HG03159 (cell line): ENCODE measurements around the gene SMAD7.

Source experiments
- ATAC-seq: cut with Tn5 transposase; IDR thresholded peaks from one replicate; pipeline ENCODE4 v1.9.1; 2021; ENCODE audit warnings: mild to moderate bottlenecking, moderate library complexity; ENCODE audit not compliant: unreplicated experiment

SMAD7 gene

GRCh38 chr18:48932822-48933510, 17.8 kb downstream of the SMAD7 start:
- no peak for ATAC-seq

GRCh38 chr18:48932462-48932818, 18.3 kb downstream of the SMAD7 start:
- ATAC-seq: no peak

DNA sequence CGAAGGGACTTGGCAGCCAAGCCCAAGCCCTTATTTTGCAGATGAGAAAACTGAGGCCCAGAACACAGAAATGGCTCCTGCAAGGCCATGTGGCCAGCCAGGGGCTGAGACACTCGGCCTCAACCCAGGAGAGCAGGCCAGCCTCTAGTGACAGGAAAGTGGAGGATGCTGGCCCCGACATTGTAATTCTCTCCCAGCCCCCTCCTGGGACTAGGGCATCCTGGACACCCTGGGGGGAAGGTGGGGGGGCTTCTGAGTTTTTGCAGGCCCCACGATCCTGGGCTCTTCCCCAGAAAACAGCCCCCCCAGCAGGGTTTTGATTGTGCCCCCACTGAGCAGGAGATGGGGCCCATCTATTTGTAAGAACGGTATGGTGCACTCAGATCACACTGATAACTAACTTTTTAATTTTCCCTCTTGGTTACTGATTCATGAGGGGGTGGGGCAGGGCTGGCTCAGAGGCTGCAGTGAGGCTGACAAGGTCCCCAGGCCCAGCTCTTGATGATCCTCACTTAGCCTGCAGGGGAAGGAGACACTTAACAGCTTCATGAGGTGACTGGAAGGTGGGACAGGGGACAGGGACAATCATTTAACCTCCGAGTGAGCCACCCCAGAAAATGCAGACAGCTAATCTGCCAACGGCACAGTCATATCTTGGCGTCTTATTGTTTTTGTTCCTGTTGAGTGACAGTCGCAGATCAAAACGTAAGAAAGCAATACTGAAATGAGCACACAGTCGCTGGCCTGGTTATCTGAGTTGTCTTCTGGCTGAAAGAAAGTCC, 18.9 kb downstream of the SMAD7 start:
- ATAC-seq: peak; percentile 37

DNA sequence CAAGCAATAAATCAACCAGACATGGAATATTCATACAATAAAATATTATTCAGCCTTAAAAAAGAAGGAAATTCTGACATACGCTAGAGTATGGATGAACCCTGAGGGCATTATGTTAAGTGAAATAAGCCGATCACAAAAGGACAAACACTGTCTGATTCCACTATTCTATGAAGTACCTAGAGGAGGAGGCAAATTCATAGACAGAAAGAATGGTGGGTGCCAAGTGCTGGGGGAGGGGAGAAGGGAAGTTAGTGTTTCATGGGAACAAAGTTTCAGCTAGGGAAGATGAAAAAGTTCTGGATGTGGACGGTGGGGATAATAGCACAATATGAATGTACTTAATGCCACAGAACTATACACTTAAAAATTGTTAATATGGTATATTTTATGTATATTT, 19.8 kb downstream of the SMAD7 start:
- no peak for ATAC-seq

DNA sequence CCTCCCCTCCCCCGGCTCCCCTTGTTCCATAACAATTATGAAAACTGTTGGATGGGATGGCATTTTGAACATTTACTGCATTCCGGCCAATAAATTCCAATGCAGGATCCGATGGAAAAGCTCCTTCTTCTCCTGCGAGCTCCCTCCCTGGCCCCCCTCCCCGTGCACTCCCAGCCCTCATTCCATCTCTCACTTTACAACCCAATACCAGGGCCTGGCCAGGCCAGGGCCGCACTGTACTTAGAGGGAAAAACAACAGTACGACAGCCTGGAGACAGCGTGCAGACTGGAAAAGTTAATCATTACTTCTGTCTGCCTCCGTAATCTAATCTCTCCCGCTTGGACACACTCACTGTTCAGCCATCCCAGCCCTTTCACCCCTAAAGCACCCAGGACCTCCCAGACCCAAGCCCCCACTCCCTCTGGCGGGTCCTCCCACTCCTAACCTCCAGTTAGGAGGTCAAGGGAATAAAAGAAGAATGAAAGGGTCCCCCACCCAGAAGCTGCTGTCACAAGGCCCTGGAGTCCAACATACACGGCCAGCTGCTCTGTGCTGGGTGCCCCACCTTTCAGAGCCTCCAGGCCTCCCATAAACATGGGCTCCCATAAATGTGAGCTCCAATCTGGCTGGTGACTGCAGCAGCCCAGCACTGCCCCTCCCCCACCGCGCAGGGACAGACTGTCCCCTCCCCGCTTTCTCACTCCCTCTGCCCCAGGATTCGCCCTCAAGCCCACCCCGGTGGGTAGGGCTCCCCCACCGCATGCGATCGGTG, 20.6 kb downstream of the SMAD7 start:
- no peak for ATAC-seq

DNA sequence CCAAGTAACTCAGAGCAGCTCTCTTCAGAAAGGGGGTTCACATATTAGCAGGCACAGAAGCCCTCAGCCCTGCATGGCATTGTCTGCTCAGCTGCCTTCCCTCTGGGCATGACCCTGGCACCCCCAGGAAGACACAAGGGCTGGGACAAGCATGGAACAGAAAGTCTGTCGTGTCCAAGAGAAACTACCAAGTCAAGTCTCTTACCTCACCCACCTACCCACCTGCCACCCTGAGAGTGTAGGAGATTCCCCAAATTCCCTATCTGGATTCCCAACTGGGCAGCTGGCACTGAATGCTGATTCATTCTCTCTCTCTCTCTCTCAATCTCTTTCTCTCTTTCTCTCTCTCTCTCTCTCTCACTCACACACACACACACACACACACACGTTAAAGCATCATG, 21.6 kb downstream of the SMAD7 start:
- no peak for ATAC-seq

DNA sequence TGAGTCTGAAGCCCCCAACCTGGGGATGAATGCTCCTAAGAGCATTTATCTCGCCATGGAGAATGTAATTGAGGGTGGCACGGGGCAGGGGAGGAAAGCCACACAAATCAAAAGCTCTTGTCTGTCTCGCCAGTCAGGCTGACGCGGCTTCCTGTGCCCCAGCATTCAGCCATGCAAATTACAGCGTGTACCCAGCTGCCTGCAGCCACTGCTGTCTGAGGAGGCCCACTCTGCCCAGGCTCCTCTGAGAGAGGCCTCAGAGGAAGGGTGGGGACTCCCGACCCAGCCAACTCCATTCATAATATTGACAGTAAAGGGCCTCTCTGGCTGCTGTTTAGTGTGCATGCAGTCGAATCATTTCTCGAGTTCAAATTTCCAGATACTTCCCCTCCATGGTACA, 22.0 kb downstream of the SMAD7 start:
- ATAC-seq: peak; percentile 78

DNA sequence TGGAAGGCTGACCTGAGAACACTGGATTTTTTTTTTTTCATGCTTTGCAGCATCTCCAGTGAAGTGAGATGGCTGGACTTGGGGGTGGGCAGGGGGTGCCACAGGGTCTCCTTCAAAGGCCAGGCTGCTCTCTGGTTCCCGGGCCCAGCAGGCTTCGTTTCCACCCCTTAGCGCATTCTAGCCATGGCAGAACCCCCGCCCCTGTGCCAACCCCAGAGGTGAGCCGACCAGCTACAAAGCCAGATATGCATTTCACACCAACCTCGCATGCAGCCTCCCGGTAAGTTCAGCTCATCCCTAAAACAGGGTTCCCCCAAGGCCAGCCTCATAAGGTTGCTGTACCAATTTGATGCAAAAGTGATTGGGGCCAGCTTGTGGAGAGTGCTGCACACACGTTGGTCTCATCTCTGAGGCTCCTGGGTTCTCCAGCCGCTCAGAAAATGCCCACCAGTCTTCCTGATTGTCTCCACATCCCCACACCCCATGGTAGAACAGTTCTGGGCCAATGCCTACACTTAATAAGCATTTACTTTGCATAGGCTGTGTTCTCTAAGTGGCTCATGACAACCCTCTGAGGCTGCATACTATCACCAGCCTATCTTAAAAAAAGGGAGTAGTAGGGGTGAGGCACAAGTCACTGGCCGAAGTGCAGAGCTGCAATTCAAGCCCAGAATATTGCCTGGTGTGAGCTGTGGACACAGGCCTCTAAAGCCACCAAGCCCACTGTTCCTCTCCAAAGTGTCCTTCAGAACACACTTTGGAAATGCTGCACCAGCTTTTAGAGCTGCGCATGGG, 23.3 kb downstream of the SMAD7 start:
- ATAC-seq: no peak

DNA sequence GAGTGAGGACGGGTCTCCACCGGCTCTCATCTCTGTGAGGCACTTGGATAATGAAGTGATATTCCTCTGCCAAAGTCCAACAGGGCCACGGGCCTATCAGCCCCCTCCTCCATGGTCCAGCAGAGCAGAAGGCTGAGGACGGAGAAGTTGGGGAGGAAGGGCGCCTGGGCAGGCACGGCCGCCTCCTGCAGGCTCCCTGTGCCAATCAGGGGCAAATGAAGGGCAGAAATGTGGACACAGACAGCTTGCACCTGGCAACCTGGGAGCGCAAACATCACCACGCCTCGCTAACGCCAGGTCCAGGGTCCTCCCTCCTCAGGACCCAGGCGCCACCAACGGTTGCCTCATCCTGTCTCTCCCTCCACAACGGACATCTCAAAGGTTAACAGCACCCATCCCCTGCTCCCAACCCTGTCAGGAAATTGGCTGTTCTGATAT, 24.3 kb downstream of the SMAD7 start:
- ATAC-seq: no peak

GRCh38 chr18:48925491-48925780, 25.3 kb downstream of the SMAD7 start:
- no peak for ATAC-seq

DNA sequence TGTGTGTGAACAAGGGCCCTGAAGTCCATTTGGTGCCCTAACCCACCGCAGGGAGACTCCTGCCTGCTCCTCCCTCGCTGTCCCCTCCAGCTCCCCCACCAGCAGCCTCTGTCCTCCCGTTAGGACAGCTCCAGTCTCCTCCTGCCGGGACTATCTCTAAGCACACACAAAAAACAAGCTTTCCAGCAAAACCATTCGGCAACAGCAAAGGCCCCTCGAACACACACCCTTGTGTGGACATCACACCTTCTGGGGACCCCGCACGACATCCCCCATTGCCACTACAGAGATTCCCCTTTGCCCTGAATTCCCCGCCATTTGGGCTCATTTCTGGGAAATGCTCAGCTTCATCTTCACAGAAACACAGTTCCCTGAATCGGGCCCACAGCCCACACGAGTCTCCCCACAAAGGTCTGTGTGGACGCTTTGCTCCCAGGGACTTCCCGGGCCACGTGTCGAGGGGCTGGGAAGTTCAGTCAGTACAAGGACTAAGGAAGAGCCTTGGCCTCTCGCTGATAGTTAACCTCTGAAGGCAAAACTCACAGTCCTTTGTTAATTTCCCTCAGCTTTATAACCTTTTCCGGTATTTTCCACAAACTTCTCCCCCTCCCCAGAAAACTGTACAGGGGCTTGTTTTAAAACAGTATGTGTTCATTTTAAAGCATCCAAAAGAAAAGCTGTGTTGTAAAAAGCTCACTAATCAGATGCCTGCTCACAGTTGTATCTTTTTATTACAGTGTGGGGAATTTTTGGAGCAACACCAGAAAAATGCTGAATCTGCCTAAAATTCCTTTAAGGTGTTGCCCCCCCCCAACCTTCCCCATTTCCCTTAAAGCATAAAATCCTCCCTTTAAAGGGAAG, 25.9 kb downstream of the SMAD7 start:
- no peak for ATAC-seq

GRCh38 chr18:48923746-48924629, 26.8 kb downstream of the SMAD7 start:
- ATAC-seq: no peak

GRCh38 chr18:48922801-48923730, 27.7 kb downstream of the SMAD7 start:
- no peak for ATAC-seq

- no peak for ATAC-seq
Measured at GRCh38 chr18:48922226-48922800, 28.5 kb downstream of the SMAD7 start.

GRCh38 chr18:48921305-48922225, 29.2 kb downstream of the SMAD7 start:
- no peak for ATAC-seq

DNA sequence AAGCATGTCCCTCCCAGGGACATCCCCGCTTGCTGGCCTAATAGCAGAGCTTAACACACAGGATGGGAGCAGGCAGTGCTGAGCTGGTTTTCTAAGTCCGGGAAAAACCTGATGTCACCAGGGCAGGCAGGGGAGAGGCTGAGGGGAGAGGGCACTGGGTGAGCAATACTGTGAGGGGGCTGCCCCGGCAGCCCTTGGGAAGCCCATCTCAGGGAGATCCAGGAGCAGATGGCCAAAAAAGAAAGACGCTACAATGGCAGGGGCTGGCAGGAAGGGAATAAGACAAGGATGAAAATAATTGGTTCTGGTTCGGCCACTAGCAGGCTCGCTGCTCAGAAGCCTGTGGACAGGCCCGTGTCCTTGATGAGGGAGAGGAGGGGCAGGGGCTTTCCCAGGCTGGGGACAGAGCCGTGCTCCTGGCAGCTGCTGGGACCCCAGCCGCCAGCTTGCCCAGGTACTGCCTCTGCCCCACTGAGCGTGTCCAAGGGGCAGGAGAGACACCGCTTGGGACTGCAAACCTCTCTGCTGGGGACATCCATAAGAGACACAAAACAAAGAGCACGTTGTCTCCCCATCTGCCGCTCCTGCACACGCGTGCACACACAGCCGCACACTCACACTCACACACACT, 30.2 kb downstream of the SMAD7 start:
- no peak for ATAC-seq
